Measurements from ENCODE around the gene RNU5B-1. TPM values are rescaled to one million over a fixed set of nuclear protein-coding genes. Genes with fewer than 3 reads are reported as not detected.

RNU5B-1 gene
- total RNA-seq, 4 donors from 2014 or later, result not detected

DNA sequence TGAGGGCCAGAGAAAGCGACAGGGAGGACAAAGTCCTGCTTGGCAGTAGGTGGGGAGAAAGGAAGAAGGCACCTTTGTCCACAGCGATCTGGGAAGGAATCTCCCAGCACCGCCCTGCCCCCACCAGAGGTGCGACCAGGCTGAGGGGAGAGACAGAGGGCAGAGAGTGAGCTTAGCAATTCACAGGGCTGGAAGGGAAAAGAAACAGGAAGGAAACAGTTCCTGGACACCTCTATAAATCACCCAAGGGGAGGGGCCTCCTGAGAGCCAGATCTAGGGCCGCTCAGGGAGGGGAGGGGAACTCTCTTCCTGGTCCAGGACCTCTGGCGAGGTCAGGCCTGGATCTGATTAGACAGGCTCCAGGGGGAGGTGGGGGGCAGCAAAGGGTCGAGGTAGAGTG is 35.4 kb downstream of the RNU5B-1 start:
- no peak for TF ChIP-seq POLR2A (IDR thresholded peaks at IDR 0.05)
- TF ChIP-seq CTCF (IDR thresholded peaks at IDR 0.05), result no peak
- Histone ChIP-seq H3K36me3 (no peaks in the 10 kb centered on the region), H3K9me3 (no peaks in the 10 kb centered on the region), H3K27ac (no peak overlapping the region), H3K4me3 (replicated peaks in 1 of 3) (no peak overlapping the region), H3K27me3 (no peaks in the 10 kb centered on the region), H3K4me1 (no peaks in the 10 kb centered on the region)
- 63 to 67% methylated on average over 7 of the region's 7 CpGs for WGBS, 2 donors
- intact Hi-C loops (cut with DNase I), result no loop called here
- no peak for DNase-seq

GRCh38 chr15:65342493-65342892 is 38.0 kb downstream of the RNU5B-1 start:
- Histone ChIP-seq H3K4me1 (no peaks in the 10 kb centered on the region), H3K27me3 (no peaks in the 10 kb centered on the region), H3K4me3 (replicated peaks in 1 of 3) (no peak overlapping the region), H3K36me3 (no peaks in the 10 kb centered on the region), H3K9me3 (no peaks in the 10 kb centered on the region), H3K27ac (no peak overlapping the region)
- intact Hi-C loops (cut with DNase I), result no loop called here
- 95 to 98% methylated on average over 9 of the region's 9 CpGs for WGBS, 2 donors
- TF ChIP-seq POLR2A (IDR thresholded peaks at IDR 0.05) (no peak), CTCF (IDR thresholded peaks at IDR 0.05) (no peak)
- DNase-seq, result no peak

DNA sequence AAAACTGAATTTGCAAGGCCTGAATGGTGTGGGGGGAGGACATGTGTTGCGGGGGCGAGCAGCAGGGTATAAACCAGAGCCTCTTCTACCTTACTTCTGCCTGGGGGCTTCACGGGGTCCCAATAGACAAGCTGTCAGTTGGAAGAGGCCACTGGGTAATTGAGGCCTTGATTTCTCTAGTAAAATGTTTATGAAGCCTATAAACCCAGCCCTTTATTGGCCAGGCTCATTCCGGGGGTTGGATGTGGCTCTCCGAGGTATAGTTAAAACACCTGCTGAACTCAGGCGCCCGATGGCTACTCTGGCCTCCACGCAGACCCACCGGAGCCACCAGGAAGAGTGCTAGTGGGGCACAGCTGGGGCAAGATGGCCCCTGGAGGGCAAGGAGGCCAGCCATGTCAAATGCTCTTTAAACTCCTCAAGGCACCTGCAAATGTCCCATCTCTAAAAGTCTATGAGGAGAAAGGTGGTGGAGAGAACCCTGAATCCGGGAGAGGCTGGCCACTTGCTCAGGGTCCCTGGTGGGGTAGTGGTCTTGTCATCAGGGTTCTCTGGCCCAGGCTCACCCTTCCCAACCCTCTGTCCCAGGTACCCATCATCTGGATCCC is 39.0 kb downstream of the RNU5B-1 start:
- DNase-seq, result no peak
- Histone ChIP-seq H3K27ac (no peak overlapping the region), H3K9me3 (no peaks in the 10 kb centered on the region), H3K27me3 (no peaks in the 10 kb centered on the region), H3K4me1 (no peaks in the 10 kb centered on the region), H3K4me3 (replicated peaks in 1 of 3) (no peak overlapping the region), H3K36me3 (no peaks in the 10 kb centered on the region)
- TF ChIP-seq POLR2A (IDR thresholded peaks at IDR 0.05), result no peak
- TF ChIP-seq CTCF (IDR thresholded peaks at IDR 0.05), result no peak
- WGBS, 2 donors, result 89 to 96% methylated on average over 10 of the region's 10 CpGs
- intact Hi-C loops (cut with DNase I), result no loop called here

DNA sequence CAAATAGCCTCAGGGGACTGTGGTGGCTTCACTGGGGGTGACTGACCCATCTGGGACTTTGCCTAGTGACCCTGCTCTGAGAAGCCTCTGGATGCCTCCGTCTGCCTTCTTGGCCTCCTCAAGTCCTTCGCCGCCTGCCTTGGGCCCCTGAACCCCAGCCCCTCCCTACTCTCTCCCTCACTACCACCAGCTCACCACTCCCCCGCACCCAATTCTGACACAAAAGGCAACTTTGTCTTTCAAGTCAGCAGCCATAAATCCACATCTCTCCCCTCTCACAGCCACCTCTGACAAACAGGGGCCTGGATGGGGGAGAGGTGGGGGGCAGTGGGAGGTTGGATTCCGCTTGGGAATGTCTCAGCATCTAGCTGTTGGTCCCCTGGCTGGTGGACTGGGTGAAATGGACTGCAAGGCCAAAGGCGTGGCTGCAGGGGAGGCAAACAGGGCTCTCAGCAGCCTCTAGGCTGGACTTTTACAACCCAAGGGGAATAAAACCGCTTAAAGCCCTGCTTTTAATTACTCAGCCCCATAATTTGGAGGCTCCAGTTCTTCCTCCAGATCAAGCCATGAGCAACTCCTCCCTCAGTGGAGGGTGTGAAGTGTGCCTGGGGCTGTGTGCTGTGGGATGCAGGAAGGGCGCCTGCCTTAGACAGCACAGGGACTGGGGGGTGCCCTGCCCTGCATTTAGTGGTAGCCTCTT is 39.9 kb downstream of the RNU5B-1 start:
- TF ChIP-seq CTCF (IDR thresholded peaks at IDR 0.05) (no peak), POLR2A (IDR thresholded peaks at IDR 0.05) (no peak)
- intact Hi-C loops (cut with DNase I), result no loop called here
- no peaks in the 10 kb centered on the region for H3K36me3 ChIP-seq
- no peak overlapping the region for H3K4me3 ChIP-seq (replicated peaks in 1 of 3)
- no peak overlapping the region for H3K27ac ChIP-seq
- WGBS, 2 donors, result 90 to 94% methylated on average over 8 of the region's 8 CpGs
- no peaks in the 10 kb centered on the region for H3K27me3 ChIP-seq
- DNase-seq, result no peak
- no peaks in the 10 kb centered on the region for H3K4me1 ChIP-seq
- H3K9me3 ChIP-seq, result no peaks in the 10 kb centered on the region

- Histone ChIP-seq H3K27ac (no peak overlapping the region), H3K4me1 (no peaks in the 10 kb centered on the region), H3K36me3 (no peaks in the 10 kb centered on the region), H3K27me3 (no peaks in the 10 kb centered on the region), H3K9me3 (no peaks in the 10 kb centered on the region), H3K4me3 (replicated peaks in 1 of 3) (no peak overlapping the region)
- intact Hi-C loops (cut with DNase I), result no loop called here
- 84 to 89% methylated on average over 2 of the region's 2 CpGs for WGBS, 2 donors
- no peak for DNase-seq
- TF ChIP-seq POLR2A (IDR thresholded peaks at IDR 0.05) (no peak), CTCF (IDR thresholded peaks at IDR 0.05) (no peak)
These were observed 40.4 kb downstream of the RNU5B-1 start for GRCh38 chr15:65344914-65345275.

Data from thyroid gland (tissue), 4 donors.